GM12878 (cell line): ENCODE data around the gene ZNF827. TPM values are rescaled to one million over a fixed set of nuclear protein-coding genes. Genes with fewer than 3 reads are reported as not detected.

ENCODE experiments used
- ATAC-seq: fragments of 200-7000 bp; cut with Tn5 transposase; 3 replicates; pipeline ENCODE4 v1.9.1; 2020; ENCODE audit warnings: mild to moderate bottlenecking, moderate library complexity
- BruUV-seq: library from RNA; stranded (reverse); fragments of 400-500 nt; replicated peaks from 2 replicates; lab custom pipeline; 2021; lab: Mats Ljungman, UMichigan
- CTCF ChIA-PET: fragments of 300-600 bp; sonication (Branson Sonifier 250); formaldehyde crosslinking; extraction: SDS; loops from one replicate; lab custom pipeline; 2021; ENCODE audit warnings: inconsistent platforms; lab: Yijun Ruan, JAX
- POLR2A ChIA-PET: fragments of 350-600 bp; formaldehyde crosslinking; extraction: SDS; loops from one replicate; lab custom pipeline; 2021; ENCODE audit warnings: inconsistent platforms; lab: Charles Lee
- RAD21 ChIA-PET: fragments of 300-600 bp; sonication (Branson Sonifier 250); formaldehyde crosslinking; loops from one replicate; lab custom pipeline; 2023; ENCODE audit warnings: antibody characterized with exemption; ENCODE audit not compliant: unreplicated experiment; lab: Charles Lee
- SMC1A ChIA-PET: fragments of 300-600 bp; sonication (Branson Sonifier 250); formaldehyde crosslinking; loops from one replicate; lab custom pipeline; 2023; ENCODE audit not compliant: unreplicated experiment, uncharacterized antibody; lab: Charles Lee
- DNase-seq: peaks from one replicate; pipeline ENCODE4 v3.0.0-alpha.2; 2011; ENCODE audit warnings: low read depth, low spot score
- FAIRE-seq: peaks from 3 replicates; lab custom pipeline; 2011; peaks lifted over from hg19 to GRCh38; lab: Jason Lieb, UNC
- H2AFZ ChIP-seq: 2 replicates; pipeline ENCODE4 v1.6.0; 2011; ENCODE audit warnings: low read depth, low read length, control low read depth; ENCODE audit not compliant: control insufficient read depth
- H3K27ac ChIP-seq: 2 replicates; pipeline ENCODE4 v1.5.1; 2011; ENCODE audit warnings: control low read depth; ENCODE audit not compliant: control insufficient read depth, insufficient read depth
- H3K27me3 ChIP-seq, 2 experiments: replicated peaks in 1 of 2; 2 replicates each; pipeline versions ENCODE4 v1.6.0 to v1.6.1; 2011; ENCODE audit warnings: low read length in 1 of 2; ENCODE audit not compliant: control insufficient read depth in 2 of 2, insufficient read depth in 2 of 2
- H3K36me3 ChIP-seq, 2 experiments: 2 replicates each; pipeline ENCODE4 v1.5.1; 2011; ENCODE audit warnings: low read length in 1 of 2; ENCODE audit not compliant: control insufficient read depth in 2 of 2, insufficient read depth in 2 of 2
- H3K4me1 ChIP-seq: 2 replicates; pipeline ENCODE4 v1.6.1; 2011; ENCODE audit warnings: mild to moderate bottlenecking, low read length, moderate library complexity, mixed read lengths; ENCODE audit not compliant: control insufficient read depth, insufficient read depth
- H3K4me2 ChIP-seq: 2 replicates; pipeline ENCODE4 v1.6.0; 2011; ENCODE audit warnings: control low read depth; ENCODE audit not compliant: control insufficient read depth, insufficient read depth
- H3K4me3 ChIP-seq: fragments of 200-600 bp; sonication (generic); 2 replicates; pipeline ENCODE4 v1.5.1; 2016
- H3K79me2 ChIP-seq: 2 replicates; pipeline ENCODE4 v1.6.0; 2011; ENCODE audit warnings: low read length; ENCODE audit not compliant: control insufficient read depth, insufficient read depth
- H3K9ac ChIP-seq: 2 replicates; pipeline ENCODE4 v1.8.0; 2011; ENCODE audit warnings: low read length, control low read depth, mixed read lengths; ENCODE audit not compliant: control insufficient read depth, insufficient read depth
- H3K9me3 ChIP-seq: replicated peaks from 3 replicates; pipeline ENCODE4 v1.5.1; 2011; ENCODE audit warnings: mild to moderate bottlenecking, low read length; ENCODE audit not compliant: control insufficient read depth, insufficient read depth
- H4K20me1 ChIP-seq: 2 replicates; pipeline ENCODE4 v1.6.0; 2011; ENCODE audit not compliant: control insufficient read depth, insufficient read depth
- BCLAF1 ChIP-seq: fragments of 450-650 bp; IDR thresholded peaks from 2 replicates; pipeline ENCODE4 v1.6.1; 2017; ENCODE audit warnings: antibody characterized with exemption, mild to moderate bottlenecking, moderate library complexity
- CHD2 ChIP-seq: IDR thresholded peaks from 2 replicates; pipeline ENCODE4 v1.6.1; 2011; ENCODE audit warnings: low read depth, low read length, improper control_type of control experiment, borderline replicate concordance
- JUNB ChIP-seq: IDR thresholded peaks from 2 replicates; pipeline ENCODE4 v1.6.1; 2016; ENCODE audit warnings: antibody characterized with exemption, mild to moderate bottlenecking
- KLF5 ChIP-seq: fragments of 450-650 bp; IDR thresholded peaks from 2 replicates; pipeline ENCODE4 v1.6.1; 2014; ENCODE audit warnings: mild to moderate bottlenecking; ENCODE audit not compliant: partially characterized antibody
- NBN ChIP-seq: fragments of 450-650 bp; IDR thresholded peaks from 2 replicates; pipeline ENCODE4 v1.6.1; 2016
- POLR2A ChIP-seq: IDR thresholded peaks from 2 replicates; pipeline ENCODE4 v1.6.1; 2011; ENCODE audit warnings: low read depth, mild to moderate bottlenecking, low read length
- SIX5 ChIP-seq: IDR thresholded peaks from 2 replicates; pipeline ENCODE4 v1.6.1; 2011; ENCODE audit warnings: mild to moderate bottlenecking, low read depth, low read length, moderate library complexity; ENCODE audit not compliant: severe bottlenecking
- SREBF2 ChIP-seq: IDR thresholded peaks from 2 replicates; pipeline ENCODE4 v1.6.1; 2012; ENCODE audit warnings: mild to moderate bottlenecking, low read length
- SUPT20H ChIP-seq: IDR thresholded peaks from 2 replicates; pipeline ENCODE4 v1.6.1; 2011; ENCODE audit warnings: low read depth, mild to moderate bottlenecking, low read length, moderate library complexity, borderline replicate concordance; ENCODE audit not compliant: control insufficient read depth
- SUZ12 ChIP-seq: fragments of 200-600 bp; sonication (generic); IDR thresholded peaks from one replicate; pipeline ENCODE4 v1.6.1; 2018; ENCODE audit warnings: antibody characterized with exemption, mild to moderate bottlenecking; ENCODE audit not compliant: unreplicated experiment
- ZNF274 ChIP-seq: IDR thresholded peaks from one replicate; pipeline ENCODE4 v1.8.0; 2011; ENCODE audit not compliant: insufficient read length, insufficient read depth
- ZNF384 ChIP-seq: IDR thresholded peaks from 2 replicates; pipeline ENCODE4 v1.6.1; 2012; ENCODE audit warnings: low read depth, mild to moderate bottlenecking, low read length, improper control_type of control experiment, borderline replicate concordance
- WGBS: methylation state at CpG from one replicate; pipeline ENCODE4 v1.1.6; 2016; ENCODE audit warnings: low lambda C conversion rate; ENCODE audit not compliant: insufficient replicate concordance, insufficient coverage; ENCODE audit errors: missing lambda C conversion rate; 5-methylcytosine and 5-hydroxymethylcytosine counted together
- in situ Hi-C: fragments of 300-500 bp; cut with MboI; formaldehyde crosslinking; loops from 9 replicates; pipeline ENCODE4 v1.14.3; 2018; ENCODE audit warnings: mixed read lengths
- intact Hi-C: fragments of 100-400 bp; cut with micrococcal nuclease; formaldehyde crosslinking; loops from one replicate; pipeline ENCODE4 v1.14.2; 2022; ENCODE audit not compliant: unreplicated experiment
- polyA plus RNA-seq, 11 experiments: library from polyadenylated mRNA; depleted of rRNA in 4 of 11; unstranded in 6 of 11; stranded (reverse) in 5 of 11; fragments of >200 nt; fragmentation: Nextera tagmentation in 4 of 11; fragmentation: Illumina TruSeq in 1 of 11; extraction: Ambion mirVana in 4 of 11; extraction: Trizol in 1 of 11; gene quantifications; 1 replicate in 1 of 11; 2 replicates in 10 of 11; pipeline versions ENCODE4 v1.2.1 to v1.2.3, GENCODE V29; 2011 to 2016; ENCODE audit warnings: inconsistent platforms in 2 of 11, missing spikeins in 2 of 11, low read depth in 1 of 11
- total RNA-seq, 4 experiments: library from RNA; depleted of rRNA in 3 of 4; stranded (reverse); fragments of >200 nt in 3 of 4; fragmentation: Illumina TruSeq in 1 of 4; extraction: Trizol in 1 of 4; gene quantifications; 2 replicates each; pipeline versions ENCODE4 v1.2.1 to v1.2.3, GENCODE V29; 2013 to 2021
- TF ChIP-seq, protein P1 (sequence below): fragments of 450-650 bp; IDR thresholded peaks from 2 replicates; pipeline ENCODE4 v1.6.1; 2016; ENCODE audit warnings: mild to moderate bottlenecking
- TF ChIP-seq, protein P2 (sequence below): fragments of 450-650 bp; IDR thresholded peaks from 2 replicates; pipeline ENCODE4 v1.6.1; 2017; ENCODE audit warnings: mild to moderate bottlenecking, moderate library complexity
- TF ChIP-seq, protein P3 (sequence below), 3 experiments: IDR thresholded peaks in 2 of 3; conservative IDR thresholded peaks in 1 of 3; 2 replicates each; pipeline ENCODE4 v1.5.1; 2011; ENCODE audit warnings: low read depth in 3 of 3, low read length in 3 of 3, mild to moderate bottlenecking in 3 of 3, control low read depth in 2 of 3, moderate library complexity in 2 of 3, inconsistent platforms in 1 of 3, mixed read lengths in 1 of 3; ENCODE audit not compliant: control insufficient read depth in 2 of 3, insufficient read depth in 1 of 3; ENCODE audit errors: extremely low read depth in 1 of 3

Gene ZNF827
- total and polyA plus RNA-seq, 10 of the 15 experiments (the other 5 are each of a cell fraction or from before 2014, with no cell fraction given): 3.8 to 31.5 (median 13.6) TPM

- ChIA-PET CTCF (no interaction called here), RAD21 (no interaction called here), POLR2A (interaction anchor here (1.3 kb wide), 1 partner anchor 11 kb away, joined by 5 read pairs; no protein-coding TSS in a partner anchor), SMC1A (interaction anchor here (1.3 to 1.5 kb wide), 2 partner anchors 11 to 13 kb away, joined by 4 to 5 read pairs; no protein-coding TSS in a partner anchor)
- H4K20me1 ChIP-seq: no peaks in the 10 kb centered on the region
- FAIRE-seq (no peak), DNase-seq (no peak), ATAC-seq (no peak)
- H3K9ac ChIP-seq: no peak overlapping the region
- no peaks in the 10 kb centered on the region for H3K27me3 ChIP-seq
- no peak overlapping the region for H2AFZ ChIP-seq
- peaks cover 2 to 8% of the 10 kb centered on the region in 2 experiments; a peak in 3 of 4 replicates for H3K36me3 ChIP-seq
- H3K4me1 ChIP-seq: no peaks in the 10 kb centered on the region
- H3K9me3 ChIP-seq: no peaks in the 10 kb centered on the region
- no peak overlapping the region for H3K27ac ChIP-seq
- no peak overlapping the region for H3K4me3 ChIP-seq
- no TSS peak for BruUV-seq
- 100% methylated on average over 1 of the region's 1 CpG for WGBS
- H3K79me2 ChIP-seq: no peaks in the 10 kb centered on the region
- intact Hi-C loops (no loop called here), in situ Hi-C loops (no loop called here)
- no peak overlapping the region for H3K4me2 ChIP-seq
- no peak for TF ChIP-seq ZNF384
- TF ChIP-seq POLR2A: no peak
- no peak for TF ChIP-seq JUNB
- TF ChIP-seq, protein P1, sequence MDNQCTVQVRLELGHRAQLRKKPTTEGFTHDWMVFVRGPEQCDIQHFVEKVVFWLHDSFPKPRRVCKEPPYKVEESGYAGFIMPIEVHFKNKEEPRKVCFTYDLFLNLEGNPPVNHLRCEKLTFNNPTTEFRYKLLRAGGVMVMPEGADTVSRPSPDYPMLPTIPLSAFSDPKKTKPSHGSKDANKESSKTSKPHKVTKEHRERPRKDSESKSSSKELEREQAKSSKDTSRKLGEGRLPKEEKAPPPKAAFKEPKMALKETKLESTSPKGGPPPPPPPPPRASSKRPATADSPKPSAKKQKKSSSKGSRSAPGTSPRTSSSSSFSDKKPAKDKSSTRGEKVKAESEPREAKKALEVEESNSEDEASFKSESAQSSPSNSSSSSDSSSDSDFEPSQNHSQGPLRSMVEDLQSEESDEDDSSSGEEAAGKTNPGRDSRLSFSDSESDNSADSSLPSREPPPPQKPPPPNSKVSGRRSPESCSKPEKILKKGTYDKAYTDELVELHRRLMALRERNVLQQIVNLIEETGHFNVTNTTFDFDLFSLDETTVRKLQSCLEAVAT: no peak
- TF ChIP-seq BCLAF1: no peak
- TF ChIP-seq SIX5: no peak
- TF ChIP-seq ZNF274: no peak
- no peak for TF ChIP-seq NBN
- TF ChIP-seq KLF5: no peak
- TF ChIP-seq, protein P2, sequence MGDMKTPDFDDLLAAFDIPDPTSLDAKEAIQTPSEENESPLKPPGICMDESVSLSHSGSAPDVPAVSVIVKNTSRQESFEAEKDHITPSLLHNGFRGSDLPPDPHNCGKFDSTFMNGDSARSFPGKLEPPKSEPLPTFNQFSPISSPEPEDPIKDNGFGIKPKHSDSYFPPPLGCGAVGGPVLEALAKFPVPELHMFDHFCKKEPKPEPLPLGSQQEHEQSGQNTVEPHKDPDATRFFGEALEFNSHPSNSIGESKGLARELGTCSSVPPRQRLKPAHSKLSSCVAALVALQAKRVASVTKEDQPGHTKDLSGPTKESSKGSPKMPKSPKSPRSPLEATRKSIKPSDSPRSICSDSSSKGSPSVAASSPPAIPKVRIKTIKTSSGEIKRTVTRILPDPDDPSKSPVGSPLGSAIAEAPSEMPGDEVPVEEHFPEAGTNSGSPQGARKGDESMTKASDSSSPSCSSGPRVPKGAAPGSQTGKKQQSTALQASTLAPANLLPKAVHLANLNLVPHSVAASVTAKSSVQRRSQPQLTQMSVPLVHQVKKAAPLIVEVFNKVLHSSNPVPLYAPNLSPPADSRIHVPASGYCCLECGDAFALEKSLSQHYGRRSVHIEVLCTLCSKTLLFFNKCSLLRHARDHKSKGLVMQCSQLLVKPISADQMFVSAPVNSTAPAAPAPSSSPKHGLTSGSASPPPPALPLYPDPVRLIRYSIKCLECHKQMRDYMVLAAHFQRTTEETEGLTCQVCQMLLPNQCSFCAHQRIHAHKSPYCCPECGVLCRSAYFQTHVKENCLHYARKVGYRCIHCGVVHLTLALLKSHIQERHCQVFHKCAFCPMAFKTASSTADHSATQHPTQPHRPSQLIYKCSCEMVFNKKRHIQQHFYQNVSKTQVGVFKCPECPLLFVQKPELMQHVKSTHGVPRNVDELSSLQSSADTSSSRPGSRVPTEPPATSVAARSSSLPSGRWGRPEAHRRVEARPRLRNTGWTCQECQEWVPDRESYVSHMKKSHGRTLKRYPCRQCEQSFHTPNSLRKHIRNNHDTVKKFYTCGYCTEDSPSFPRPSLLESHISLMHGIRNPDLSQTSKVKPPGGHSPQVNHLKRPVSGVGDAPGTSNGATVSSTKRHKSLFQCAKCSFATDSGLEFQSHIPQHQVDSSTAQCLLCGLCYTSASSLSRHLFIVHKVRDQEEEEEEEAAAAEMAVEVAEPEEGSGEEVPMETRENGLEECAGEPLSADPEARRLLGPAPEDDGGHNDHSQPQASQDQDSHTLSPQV: no peak
- no peak for TF ChIP-seq SREBF2
- no peak for TF ChIP-seq SUZ12
- TF ChIP-seq, protein P3, sequence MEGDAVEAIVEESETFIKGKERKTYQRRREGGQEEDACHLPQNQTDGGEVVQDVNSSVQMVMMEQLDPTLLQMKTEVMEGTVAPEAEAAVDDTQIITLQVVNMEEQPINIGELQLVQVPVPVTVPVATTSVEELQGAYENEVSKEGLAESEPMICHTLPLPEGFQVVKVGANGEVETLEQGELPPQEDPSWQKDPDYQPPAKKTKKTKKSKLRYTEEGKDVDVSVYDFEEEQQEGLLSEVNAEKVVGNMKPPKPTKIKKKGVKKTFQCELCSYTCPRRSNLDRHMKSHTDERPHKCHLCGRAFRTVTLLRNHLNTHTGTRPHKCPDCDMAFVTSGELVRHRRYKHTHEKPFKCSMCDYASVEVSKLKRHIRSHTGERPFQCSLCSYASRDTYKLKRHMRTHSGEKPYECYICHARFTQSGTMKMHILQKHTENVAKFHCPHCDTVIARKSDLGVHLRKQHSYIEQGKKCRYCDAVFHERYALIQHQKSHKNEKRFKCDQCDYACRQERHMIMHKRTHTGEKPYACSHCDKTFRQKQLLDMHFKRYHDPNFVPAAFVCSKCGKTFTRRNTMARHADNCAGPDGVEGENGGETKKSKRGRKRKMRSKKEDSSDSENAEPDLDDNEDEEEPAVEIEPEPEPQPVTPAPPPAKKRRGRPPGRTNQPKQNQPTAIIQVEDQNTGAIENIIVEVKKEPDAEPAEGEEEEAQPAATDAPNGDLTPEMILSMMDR (IDR thresholded peaks at IDR 0.05 in 2 of 3, conservative IDR thresholded peaks at IDR 0.05 in 1 of 3; ENCODE audit: control insufficient read depth in 2 of 3, extremely low read depth in 1 of 3, insufficient read depth in 1 of 3, low read depth in 3 of 3, low read length in 3 of 3): no peak
- TF ChIP-seq SUPT20H: no peak
- TF ChIP-seq CHD2: no peak
Measured at GRCh38 chr4:145756244-145756643, 182.4 kb downstream of the ZNF827 start.
